Caco-2 (cell line): ENCODE measurements around the gene PFKFB4. TPM values are rescaled to one million over a fixed set of nuclear protein-coding genes. Genes with fewer than 3 reads are reported as not detected.

Experiments
- BruUV-seq: library from RNA; stranded (reverse); fragments of 400-500 nt; replicated peaks from 2 replicates; lab custom pipeline; 2021; lab: Mats Ljungman, UMichigan
- CTCF ChIA-PET: fragments of 300-600 bp; sonication (Branson Sonifier 250); formaldehyde crosslinking; loops from one replicate; lab custom pipeline; 2022; ENCODE audit warnings: antibody characterized with exemption; lab: Charles Lee
- POLR2A ChIA-PET: fragments of 300-600 bp; sonication (Branson Sonifier 250); formaldehyde crosslinking; loops from one replicate; lab custom pipeline; 2022; ENCODE audit warnings: antibody characterized with exemption; lab: Charles Lee
- DNase-seq, 2 experiments: peaks; one replicate each; pipeline versions ENCODE4 v3.0.0 to v3.0.0-alpha.2; 2020 to 2022
- H3K27me3 ChIP-seq: replicated peaks from 2 replicates; pipeline ENCODE4 v1.6.0; 2011; ENCODE audit warnings: low read length; ENCODE audit not compliant: control insufficient read depth, insufficient read depth
- H3K36me3 ChIP-seq: 2 replicates; pipeline ENCODE4 v1.5.1; 2011; ENCODE audit warnings: low read length; ENCODE audit not compliant: control insufficient read depth, insufficient read depth
- H3K4me1 ChIP-seq: fragments of 250-450 bp; sonication (Bioruptor Pico); 2 replicates; pipeline ENCODE4 v1.5.1; 2020; ENCODE audit warnings: mild to moderate bottlenecking
- H3K4me3 ChIP-seq: 2 replicates; pipeline ENCODE4 v1.5.1; 2011; ENCODE audit warnings: low read depth, mild to moderate bottlenecking, control low read depth, low read length
- H3K9me3 ChIP-seq: fragments of 250-450 bp; sonication (Bioruptor Pico); 2 replicates; pipeline ENCODE4 v1.5.1; 2020; ENCODE audit warnings: mild to moderate bottlenecking, moderate library complexity
- H3K27ac Mint-ChIP-seq: one replicate; pipeline ENCODE4 v1.8.0; 2022; ENCODE audit warnings: mixed read lengths; ENCODE audit not compliant: unreplicated experiment
- H3K27me3 Mint-ChIP-seq: one replicate; pipeline ENCODE4 v1.8.0; 2022; ENCODE audit warnings: mixed read lengths; ENCODE audit not compliant: insufficient read depth, unreplicated experiment
- H3K36me3 Mint-ChIP-seq: one replicate; pipeline ENCODE4 v1.8.0; 2022; ENCODE audit warnings: mild to moderate bottlenecking, mixed read lengths; ENCODE audit not compliant: insufficient read depth, unreplicated experiment
- H3K4me1 Mint-ChIP-seq: one replicate; pipeline ENCODE4 v1.8.0; 2022; ENCODE audit warnings: low read depth, mixed read lengths; ENCODE audit not compliant: unreplicated experiment
- H3K4me3 Mint-ChIP-seq: one replicate; pipeline ENCODE4 v1.8.0; 2022; ENCODE audit warnings: mild to moderate bottlenecking, moderate library complexity, mixed read lengths; ENCODE audit not compliant: unreplicated experiment
- H3K9me3 Mint-ChIP-seq: one replicate; pipeline ENCODE4 v1.8.0; 2022; ENCODE audit warnings: mixed read lengths; ENCODE audit not compliant: unreplicated experiment
- intact Hi-C: fragments of 100-400 bp; cut with micrococcal nuclease; formaldehyde crosslinking; loops from one replicate; pipeline ENCODE4 v1.10.0; 2022; ENCODE audit not compliant: unreplicated experiment
- total RNA-seq: library from RNA; stranded (reverse); gene quantifications from 2 replicates; pipeline ENCODE4 v1.2.3, GENCODE V29; 2022
- TF ChIP-seq, protein P1 (sequence below), 2 experiments: fragments of 200-600 bp in 1 of 2; IDR thresholded peaks; 1 replicate in 1 of 2; 2 replicates in 1 of 2; pipeline versions ENCODE4 v1.5.1 to v1.8.0; 2011 to 2022; ENCODE audit warnings: antibody characterized with exemption in 1 of 2, control low read depth in 1 of 2, inconsistent platforms in 1 of 2, low read depth in 1 of 2, low read length in 1 of 2, mild to moderate bottlenecking in 1 of 2, moderate library complexity in 1 of 2; ENCODE audit not compliant: insufficient read depth in 1 of 2, severe bottlenecking in 1 of 2, unreplicated experiment in 1 of 2

PFKFB4 gene
- total RNA-seq, 1 experiment from 2014 or later = 11.2 TPM

DNA sequence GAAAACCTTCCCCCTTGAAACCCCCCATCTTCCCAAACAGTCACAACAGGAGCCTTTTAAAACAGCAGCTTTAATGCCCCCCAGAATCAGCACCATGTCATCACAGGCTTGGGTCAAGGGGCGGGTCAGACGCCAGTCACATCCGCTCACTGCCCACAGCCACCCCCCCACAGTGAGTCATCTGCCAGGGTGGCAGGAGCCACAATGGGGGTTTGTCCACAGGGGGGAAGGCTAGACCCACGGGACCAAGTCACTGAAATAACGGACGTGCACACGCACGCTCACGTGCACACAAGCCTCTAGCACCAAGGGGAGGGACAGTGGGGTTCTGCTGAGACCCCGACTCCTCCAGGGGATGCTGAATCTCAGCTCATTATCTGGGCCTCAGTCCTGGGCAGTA, 7.4 kb upstream of the PFKFB4 start:
- no peaks in the 10 kb centered on the region for H3K4me1 ChIP-seq
- intact Hi-C loops = no loop called here
- ChIA-PET POLR2A (no interaction called here), CTCF (no interaction called here)
- no peaks in the 10 kb centered on the region for H3K27me3 ChIP-seq
- TF ChIP-seq, protein P1, sequence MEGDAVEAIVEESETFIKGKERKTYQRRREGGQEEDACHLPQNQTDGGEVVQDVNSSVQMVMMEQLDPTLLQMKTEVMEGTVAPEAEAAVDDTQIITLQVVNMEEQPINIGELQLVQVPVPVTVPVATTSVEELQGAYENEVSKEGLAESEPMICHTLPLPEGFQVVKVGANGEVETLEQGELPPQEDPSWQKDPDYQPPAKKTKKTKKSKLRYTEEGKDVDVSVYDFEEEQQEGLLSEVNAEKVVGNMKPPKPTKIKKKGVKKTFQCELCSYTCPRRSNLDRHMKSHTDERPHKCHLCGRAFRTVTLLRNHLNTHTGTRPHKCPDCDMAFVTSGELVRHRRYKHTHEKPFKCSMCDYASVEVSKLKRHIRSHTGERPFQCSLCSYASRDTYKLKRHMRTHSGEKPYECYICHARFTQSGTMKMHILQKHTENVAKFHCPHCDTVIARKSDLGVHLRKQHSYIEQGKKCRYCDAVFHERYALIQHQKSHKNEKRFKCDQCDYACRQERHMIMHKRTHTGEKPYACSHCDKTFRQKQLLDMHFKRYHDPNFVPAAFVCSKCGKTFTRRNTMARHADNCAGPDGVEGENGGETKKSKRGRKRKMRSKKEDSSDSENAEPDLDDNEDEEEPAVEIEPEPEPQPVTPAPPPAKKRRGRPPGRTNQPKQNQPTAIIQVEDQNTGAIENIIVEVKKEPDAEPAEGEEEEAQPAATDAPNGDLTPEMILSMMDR (IDR thresholded peaks at IDR 0.05; ENCODE audit: insufficient read depth in 1 of 2, low read depth in 1 of 2, low read length in 1 of 2, severe bottlenecking in 1 of 2, unreplicated experiment in 1 of 2) = no peak
- H3K9me3 ChIP-seq = no peaks in the 10 kb centered on the region
- H3K27me3 Mint-ChIP-seq = no peaks in the 10 kb centered on the region
- H3K4me1 Mint-ChIP-seq = no peaks in the 10 kb centered on the region
- no peak overlapping the region for H3K27ac Mint-ChIP-seq
- H3K4me3 ChIP-seq = no peak overlapping the region
- BruUV-seq = no TSS peak
- no peaks in the 10 kb centered on the region for H3K36me3 ChIP-seq
- no peak overlapping the region for H3K4me3 Mint-ChIP-seq
- DNase-seq = no peak
- H3K9me3 Mint-ChIP-seq = no peaks in the 10 kb centered on the region
- H3K36me3 Mint-ChIP-seq = no peaks in the 10 kb centered on the region

DNA sequence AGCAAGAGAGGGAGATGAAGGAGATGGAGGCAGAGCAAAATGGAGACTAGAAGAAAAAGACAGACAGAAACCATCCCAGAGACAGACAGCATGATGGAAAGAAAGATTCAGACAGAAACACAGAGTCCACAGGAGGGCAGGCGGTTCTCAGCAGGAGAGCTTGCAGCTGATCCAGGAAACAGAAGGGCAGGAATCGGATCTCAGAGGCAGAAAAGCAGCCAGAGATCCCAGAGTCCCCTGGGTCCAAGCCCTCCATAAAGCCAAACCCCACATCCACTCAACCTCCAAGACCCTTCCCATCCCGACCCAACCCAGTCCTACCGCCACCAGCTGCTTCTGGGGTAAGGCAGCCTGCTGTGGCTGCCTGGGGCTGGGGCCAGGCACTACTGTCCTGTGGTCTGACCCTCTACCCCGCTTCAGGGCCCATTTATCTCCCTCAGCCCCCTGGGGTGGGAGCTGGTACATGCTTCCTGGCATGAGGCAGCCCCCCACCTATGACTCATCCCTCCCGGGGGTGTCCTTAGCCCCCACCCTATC, 6.8 kb upstream of the PFKFB4 start, which contains the start of gene UCN2:
Gene UCN2, minus strand, starts transcription at position 400 of the 537 bp plus-strand sequence. CDS start 657 bp downstream, outside the sequence.
- intact Hi-C loops = no loop called here
- H3K36me3 Mint-ChIP-seq = no peaks in the 10 kb centered on the region
- H3K4me1 Mint-ChIP-seq = peaks cover 5% of the 10 kb centered on the region
- no peak for DNase-seq
- H3K4me3 Mint-ChIP-seq = no peak within 1 kb of the TSS
- TF ChIP-seq, protein P1 (IDR thresholded peaks at IDR 0.05; ENCODE audit: insufficient read depth in 1 of 2, low read depth in 1 of 2, low read length in 1 of 2, severe bottlenecking in 1 of 2, unreplicated experiment in 1 of 2) = no peak
- Histone ChIP-seq H3K4me1 (peaks cover 3% of the 10 kb centered on the region; the same call in 1 of the 2 replicates), H3K4me3 (no peak within 1 kb of the TSS), H3K9me3 (no peaks in the 10 kb centered on the region), H3K27me3 (no peaks in the 10 kb centered on the region), H3K36me3 (no peaks in the 10 kb centered on the region)
- ChIA-PET CTCF (no interaction called here), POLR2A (no interaction called here)
- no peaks in the 10 kb centered on the region for H3K27me3 Mint-ChIP-seq
- BruUV-seq = no TSS peak
- no peaks in the 10 kb centered on the region for H3K9me3 Mint-ChIP-seq
- H3K27ac Mint-ChIP-seq = no peak within 1 kb of the TSS

DNA sequence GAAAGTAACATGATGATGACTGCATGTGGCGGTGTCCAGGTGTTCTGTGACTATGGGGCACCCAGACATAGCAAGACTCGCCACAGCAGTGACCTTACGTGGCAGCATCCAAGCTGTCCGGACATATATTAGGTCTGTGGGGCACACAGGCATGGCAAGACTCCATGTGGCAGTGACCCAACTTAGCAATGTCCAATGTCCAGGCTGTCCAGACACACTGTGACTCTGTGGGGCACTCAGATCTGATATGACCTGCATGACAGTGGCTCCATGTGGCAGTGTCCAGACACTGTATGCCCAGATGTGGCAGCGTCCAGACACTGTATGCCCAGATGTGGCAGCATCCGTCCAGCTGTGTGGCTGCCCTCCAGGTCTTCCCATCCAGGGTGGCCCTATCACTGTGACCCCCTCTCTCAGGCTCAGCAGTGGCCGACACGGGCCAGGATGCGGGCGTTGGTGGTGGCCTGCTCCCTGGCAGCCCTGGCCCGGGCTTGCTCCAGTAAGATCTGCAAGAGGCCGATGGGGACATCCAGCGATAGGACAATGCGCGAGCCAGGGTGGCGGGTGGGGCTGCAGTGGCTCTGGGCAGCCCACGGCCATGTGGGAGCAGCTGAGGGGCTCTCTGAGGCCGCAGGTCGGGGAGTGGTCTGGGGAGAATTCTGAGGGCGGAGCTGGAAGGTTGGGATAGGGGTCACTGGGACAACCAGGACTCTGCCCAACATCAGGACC, 5.9 kb upstream of the PFKFB4 start:
- peaks cover 5% of the 10 kb centered on the region; the same call in 1 of the 2 replicates for H3K4me1 ChIP-seq

More for the DNA sequence above, 5.9 kb upstream of the PFKFB4 start:
- no peak for DNase-seq
- no TSS peak for BruUV-seq
- intact Hi-C loops = no loop called here
- Mint-ChIP-seq H3K4me1 (peaks cover 5% of the 10 kb centered on the region), H3K4me3 (no peak overlapping the region), H3K27me3 (no peaks in the 10 kb centered on the region), H3K9me3 (no peaks in the 10 kb centered on the region), H3K36me3 (no peaks in the 10 kb centered on the region), H3K27ac (no peak overlapping the region)
- Histone ChIP-seq H3K36me3 (no peaks in the 10 kb centered on the region), H3K27me3 (no peaks in the 10 kb centered on the region), H3K4me3 (no peak overlapping the region), H3K9me3 (no peaks in the 10 kb centered on the region)
- CTCF ChIA-PET = no interaction called here
- TF ChIP-seq, protein P1 (IDR thresholded peaks at IDR 0.05; ENCODE audit: insufficient read depth in 1 of 2, low read depth in 1 of 2, low read length in 1 of 2, severe bottlenecking in 1 of 2, unreplicated experiment in 1 of 2) = no peak
- POLR2A ChIA-PET = no interaction called here
